SK-N-DZ (cell line): ENCODE results near the gene KIAA1671.

ENCODE experiments used
- DNase-seq: peaks from one replicate; pipeline ENCODE4 v3.0.0-alpha.2; 2015; ENCODE audit warnings: low spot score

The KIAA1671 gene

DNA sequence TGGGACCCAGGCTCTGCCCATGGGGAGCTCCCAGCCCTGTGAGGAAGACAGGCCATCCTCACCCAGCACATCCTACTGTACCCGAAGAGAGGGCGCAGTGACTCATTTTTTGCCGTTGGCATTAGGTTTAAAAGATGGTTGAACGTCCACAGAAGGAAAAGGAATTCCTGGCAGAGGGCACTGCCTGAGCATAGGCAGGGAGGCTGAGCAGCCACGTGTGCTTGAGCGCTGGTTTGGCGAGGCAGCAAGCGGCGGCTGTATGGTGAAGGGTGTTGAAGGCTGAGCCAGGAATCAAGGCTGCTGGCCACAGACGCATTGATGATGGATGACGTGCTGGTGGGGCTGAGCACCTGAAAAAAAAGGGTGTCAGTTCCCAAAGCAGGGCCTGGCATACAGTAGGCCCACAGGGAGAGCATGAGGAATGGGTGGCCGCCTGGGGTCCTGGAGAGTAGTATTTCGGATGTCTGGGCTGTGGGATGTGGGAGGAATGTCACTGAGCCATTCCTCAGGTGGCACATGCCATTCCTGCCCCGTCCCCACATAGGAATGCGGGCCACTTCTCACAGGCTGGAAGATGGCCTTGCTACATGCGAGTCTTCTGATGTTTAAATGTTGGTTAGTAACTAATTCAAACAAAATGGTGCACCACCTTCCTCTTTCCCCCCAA is 112.5 kb downstream of the KIAA1671 start:
- no peak for DNase-seq

DNA sequence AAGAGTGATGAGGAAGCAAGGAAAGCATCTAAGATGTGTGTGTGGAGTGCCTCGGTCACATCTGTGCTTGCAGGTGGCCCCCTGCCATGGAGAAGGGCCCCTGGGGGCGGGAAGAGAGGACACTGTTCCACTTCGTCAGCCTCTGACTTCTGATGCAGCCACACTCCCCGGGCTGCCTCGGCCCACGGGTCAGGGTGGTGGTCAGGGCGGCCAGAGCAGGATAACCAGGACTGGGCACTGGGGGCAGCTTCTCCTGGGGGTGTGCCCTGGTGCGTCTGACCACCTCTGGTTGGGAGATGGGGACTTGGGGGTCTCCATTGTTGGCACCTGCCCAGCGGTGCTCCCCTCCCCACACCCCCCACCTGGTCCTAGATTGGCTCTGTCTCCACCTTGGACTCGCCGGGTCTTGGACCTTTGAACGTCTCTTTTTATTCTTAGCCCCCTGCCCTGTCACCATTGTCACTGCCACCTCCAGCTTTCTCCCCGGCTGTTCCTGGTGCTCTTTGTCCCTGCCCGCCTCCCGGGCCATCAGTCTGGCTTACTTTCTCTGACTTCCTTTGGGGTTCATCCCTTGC is 114.4 kb downstream of the KIAA1671 start:
- no peak for DNase-seq

DNA sequence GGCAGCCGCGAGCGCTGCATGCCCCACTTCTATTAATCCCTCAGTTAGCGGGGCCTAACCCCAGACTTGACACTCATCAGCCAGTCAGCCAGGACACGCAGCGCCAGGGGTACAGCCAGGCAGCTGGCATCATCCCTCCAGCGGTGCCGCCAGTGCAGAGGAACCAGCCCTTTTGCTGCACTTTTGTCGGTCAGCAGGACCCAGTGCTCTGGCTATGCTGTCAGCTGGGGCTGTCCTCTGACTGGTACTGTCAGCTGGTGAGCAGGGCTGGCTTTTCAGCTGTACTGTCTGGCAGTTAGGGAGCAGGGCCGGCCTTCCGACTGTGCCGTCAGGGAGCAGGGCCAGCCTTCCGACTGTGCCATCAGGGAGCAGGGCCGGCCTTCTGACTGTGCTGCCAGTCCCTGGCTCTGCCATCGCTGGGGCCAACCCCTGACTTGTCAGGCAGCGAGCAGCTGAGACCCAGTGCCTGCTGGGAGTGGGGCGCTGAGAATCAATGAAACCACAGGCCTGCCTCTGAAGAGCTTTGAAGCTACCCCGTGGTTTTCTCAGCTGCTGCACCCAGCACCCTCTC is 115.4 kb downstream of the KIAA1671 start:
- no peak for DNase-seq

DNA sequence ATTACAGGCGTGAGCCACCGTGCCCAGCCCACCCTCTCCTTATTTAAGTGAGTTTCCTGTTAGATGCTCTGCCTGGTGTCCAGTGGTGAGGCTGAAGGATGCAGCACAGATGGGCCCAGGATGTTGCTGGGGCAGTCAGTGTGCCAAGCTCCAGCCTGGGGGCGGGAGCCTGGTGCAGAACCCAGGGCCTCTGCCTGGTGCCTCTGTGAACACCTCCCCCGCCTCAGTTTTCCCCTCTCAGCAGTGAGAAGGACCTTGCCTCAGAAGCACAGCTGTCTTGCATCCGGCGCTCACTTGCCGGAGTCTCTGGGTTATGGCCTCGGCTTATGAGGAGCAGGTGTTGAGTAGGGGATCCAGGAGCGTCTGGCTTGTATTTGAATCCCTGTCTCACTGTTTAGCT is 116.2 kb downstream of the KIAA1671 start:
- DNase-seq = no peak

DNA sequence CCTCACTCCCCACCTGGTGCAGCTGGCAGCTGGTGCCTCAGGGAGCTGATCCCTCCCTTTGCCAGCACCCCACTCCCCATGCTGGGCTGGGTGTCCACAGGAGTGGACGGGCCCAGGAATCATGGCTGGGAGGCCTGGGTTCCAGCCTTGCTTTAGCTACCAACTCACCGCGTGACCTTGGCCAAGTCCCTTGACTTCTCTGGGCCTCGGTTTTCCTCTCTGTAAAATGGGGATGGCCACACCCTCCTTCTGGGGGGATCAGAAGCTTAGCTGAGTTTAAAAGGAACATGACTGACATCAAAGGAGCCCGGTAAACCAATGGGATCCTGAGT is 116.9 kb downstream of the KIAA1671 start:
- no peak for DNase-seq

DNA sequence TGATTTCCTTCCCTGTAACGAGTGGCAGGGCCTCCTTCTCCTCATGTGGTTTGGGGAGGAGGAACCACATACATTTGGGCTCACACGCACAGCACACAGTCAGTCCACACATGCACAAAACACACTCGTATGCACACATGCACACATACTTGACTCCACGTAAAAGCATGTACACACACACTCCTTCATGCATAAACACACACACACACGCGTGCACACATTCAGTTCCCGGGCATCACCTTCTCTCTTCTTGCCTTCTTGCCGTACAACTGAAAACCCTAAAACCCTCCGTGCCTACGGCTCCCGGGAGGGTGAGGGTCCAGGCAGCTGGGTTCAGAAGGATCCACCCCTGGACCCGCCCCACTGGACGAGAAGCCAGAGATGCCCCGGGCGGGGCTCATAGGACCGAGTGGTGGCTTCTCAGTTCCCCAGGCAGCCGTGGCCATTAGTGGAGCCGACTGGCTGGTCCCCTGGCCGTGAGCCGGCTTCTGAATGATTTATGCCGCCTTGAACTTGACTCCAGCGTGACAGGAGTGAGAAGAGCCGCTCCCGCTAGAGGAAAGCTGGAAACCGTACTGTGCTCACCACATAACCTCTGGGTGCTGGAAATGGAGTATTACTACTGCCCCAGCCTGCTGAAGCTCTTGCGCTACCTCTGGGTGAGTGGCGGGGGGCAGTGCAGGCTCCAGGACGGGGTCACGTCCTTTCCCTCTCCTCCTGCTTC is 117.4 kb downstream of the KIAA1671 start:
- no peak for DNase-seq

DNA sequence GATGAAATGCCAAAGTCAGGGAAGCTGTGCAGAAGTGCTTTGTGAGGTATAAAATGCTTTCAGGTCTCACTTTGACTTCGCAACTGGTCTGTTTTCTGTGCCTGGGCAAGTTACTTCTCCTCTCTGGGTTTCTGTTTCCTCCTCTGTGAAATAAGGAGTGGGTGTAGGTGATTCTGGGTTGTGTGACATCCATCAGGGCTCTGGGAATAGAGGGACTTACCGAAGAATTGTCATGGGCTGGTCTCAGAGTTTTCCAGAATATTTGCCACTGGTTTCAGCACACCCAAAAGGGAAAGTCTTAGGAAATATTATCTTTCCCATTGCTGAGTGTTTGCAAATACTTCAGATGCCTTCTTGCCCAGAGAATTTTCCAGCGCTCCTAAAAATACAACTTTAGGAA is 118.4 kb downstream of the KIAA1671 start:
- DNase-seq = no peak

DNA sequence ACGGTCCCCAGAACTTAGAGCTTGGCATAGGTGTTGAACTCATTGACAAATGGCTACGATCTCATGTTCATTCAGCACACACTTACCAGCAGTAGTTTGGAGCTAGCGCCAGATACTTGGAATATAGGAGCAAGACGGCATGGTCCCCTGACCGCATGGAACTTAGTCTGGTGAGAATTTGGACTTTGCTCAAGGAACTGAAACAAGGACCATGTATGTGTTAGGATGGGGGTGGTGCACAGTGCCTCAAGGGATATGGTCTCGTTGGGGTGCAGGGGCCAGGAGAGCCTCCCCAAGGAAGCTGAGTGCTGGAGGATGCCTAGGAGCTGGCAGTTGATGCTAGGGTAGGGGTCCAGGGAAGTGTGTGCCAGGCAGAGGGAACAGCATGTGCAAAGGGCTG is 119.2 kb downstream of the KIAA1671 start:
- no peak for DNase-seq

DNA sequence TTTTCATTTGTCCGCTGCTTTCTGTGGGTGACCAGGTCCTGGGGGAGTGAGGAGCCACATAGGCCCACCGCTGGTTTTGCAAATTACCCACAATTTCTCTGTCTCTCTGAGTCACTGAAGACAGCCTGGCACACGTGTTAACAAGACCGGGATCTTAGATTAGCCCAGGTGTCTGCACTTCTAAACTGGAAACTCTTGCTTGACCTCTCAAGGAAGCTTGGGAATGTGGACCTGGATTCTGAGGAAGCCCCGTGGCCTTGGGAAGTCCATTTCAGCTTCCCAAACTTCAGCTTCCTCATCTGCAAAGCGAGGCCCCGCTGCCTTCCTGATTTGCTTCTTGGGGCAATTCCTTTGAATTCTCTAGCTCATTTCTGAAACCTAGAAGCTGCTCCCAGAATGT is 119.9 kb downstream of the KIAA1671 start:
- no peak for DNase-seq

DNA sequence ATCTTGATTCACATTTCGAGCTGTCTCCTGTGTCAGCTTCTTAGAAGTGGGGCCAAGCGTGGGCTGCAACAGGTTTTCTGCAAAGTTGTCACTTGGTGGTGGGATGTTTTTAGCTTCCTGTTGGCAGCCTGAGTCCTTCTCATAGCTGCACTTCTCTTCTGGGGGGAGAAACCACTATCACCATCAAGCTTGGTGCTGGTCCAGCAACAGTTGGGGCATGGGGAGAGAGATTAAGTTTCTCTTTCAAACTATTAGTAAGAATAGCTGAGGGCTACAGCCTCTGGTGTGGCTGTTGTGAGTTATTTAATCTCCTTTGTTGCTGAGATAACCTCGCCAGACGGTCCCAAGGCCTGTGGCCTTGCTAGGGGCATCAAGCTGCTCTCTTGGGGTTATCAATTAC is 123.8 kb downstream of the KIAA1671 start:
- DNase-seq = no peak

DNA sequence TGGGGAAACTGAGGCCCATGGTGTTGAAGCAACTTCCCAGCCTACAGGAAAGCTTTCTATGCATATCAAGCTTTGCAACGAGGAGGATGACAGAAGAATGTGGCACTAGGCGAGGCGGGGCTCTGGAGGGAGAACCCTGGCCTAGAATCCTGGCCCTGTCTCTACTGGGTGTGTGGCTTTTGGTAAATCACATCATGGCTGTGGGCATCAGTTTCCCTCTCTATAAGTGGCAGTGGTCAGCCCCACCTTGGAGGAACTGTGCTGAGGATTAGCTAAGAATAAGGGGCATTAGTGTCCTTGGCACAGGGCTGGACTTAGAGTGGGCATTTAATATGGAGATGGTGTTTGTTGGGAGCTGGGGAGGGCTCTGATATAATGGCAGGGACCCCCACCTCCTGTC is 124.5 kb downstream of the KIAA1671 start:
- no peak for DNase-seq

DNA sequence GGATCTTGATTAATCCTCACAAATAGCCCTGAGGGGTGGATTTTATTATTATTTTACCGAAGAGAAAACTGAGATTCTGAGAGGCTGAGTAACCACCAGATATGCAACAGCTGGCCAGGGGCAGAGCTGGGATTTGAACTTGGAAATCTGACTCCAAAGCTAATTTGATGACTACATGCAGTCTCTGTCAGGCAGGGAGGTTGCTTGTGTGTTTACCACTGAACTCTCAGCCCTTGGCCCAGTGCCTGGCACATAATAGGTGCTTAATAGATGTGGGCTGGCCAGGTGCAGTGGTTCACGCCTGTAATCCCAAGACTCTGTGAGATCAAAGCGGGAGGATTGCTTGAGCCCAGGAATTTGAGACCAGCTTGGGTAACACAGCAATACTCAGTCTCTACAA is 125.4 kb downstream of the KIAA1671 start:
- DNase-seq = no peak

DNA sequence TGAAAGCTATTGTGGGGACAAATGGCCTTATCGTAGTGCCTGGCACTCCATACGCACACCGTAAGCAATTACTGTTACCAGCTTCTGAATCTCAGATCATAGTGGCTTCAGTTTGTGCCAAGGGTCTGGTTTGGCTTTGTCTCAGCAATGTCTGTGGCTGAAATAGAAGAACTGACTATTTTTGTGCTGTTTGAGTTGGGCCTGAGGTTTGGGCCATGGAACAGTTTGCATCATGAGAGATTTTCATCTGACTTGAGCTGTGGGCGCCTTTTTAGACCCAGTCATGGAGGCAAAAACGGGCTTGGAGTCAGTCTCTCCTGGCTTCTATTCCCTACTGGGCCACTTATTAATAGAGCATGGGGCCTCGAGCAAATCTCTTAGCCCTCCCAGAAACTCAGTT is 126.1 kb downstream of the KIAA1671 start:
- no peak for DNase-seq

DNA sequence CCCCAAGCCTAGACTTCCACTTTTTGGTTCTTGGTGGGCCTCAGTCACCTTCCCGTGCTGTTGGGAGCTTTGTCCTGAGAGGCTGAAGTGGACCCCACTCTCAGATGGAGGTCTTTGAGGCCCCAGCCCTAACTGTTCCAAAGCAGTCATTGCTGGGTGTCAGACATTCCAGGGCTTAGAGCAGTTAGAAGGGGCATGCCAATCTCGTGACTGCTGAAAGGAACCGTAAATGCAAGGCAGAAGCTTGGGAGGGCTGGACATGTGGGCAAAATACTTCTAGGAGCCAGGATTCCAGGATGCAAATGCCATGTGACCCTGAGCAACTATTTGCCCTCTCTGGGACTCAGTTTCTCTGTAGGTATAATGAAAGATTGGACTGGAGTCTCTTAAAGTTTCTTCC is 128.3 kb downstream of the KIAA1671 start:
- no peak for DNase-seq

DNA sequence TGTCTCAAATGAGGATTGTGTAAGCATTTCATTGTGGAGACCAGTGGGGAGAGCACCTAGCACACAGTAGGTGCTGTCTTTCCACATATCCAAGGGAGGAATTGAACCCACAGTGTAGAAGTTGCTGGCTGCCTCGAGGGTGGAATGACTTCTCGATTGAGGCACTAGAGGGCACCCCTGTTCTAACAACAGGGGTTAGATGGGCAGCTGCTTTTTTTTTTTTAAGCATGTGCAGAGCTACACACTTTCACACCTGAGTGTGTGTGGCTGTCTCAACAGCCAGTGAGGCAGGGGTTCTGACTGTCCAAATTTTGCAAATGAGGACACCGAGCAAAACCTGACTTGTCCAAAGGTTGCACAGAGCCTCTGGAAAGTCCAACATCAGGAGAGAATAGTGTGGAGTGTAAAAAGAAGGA is 128.9 kb downstream of the KIAA1671 start:
- DNase-seq = no peak

DNA sequence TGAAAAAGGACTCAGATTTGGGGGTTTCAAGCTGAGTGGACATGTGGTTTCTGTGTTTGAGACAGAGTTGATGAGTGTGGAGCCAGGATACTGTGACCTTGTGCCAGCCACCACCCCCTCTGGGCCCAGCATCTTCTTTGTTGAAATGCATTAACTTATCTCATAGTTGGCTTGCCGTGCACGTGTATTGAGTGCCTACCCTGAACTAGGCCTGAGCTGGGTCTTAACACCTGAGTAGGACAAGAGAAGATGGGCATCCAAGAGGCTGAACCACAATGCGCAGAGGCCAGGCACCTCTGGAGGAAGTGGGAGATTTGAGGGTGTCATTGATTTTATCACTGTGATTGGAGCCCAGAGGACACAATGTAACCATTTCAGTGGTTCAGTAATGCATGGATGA is 129.6 kb downstream of the KIAA1671 start:
- DNase-seq = no peak

DNA sequence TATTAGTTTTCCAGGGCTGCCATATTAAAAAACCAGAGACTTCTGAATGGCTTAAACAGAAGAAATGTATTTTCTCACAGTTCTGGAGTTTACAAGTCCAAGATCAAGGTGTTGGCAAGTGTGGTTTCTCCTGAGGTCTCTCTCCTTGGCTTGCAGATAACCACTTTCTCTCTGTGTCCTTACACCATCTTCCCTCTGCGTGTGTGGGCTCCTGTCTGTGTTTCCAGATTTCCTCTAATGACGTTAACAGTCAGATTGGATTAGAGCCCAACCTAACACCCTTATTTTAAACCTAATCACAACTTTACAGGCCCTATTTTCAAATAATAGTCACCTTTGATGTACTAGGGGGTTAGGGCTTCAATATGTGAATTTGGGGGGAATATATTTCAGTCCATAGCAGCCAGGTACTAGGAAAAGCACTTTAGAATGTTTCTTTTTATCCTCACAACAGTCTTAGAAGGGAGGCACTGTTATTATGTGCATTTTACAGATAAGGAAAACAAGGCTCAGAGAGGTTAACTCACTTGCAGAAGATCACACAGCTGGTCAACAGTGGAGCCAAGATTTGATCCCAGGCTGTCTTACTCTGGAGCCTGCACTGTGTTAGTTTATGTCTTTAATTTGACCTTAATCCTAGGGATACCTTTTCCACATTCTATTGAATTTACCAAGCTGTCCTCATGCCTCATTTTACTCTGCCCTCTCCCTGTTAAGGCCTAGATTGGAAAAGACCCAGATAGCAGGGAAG is 130.7 kb downstream of the KIAA1671 start:
- DNase-seq = no peak

DNA sequence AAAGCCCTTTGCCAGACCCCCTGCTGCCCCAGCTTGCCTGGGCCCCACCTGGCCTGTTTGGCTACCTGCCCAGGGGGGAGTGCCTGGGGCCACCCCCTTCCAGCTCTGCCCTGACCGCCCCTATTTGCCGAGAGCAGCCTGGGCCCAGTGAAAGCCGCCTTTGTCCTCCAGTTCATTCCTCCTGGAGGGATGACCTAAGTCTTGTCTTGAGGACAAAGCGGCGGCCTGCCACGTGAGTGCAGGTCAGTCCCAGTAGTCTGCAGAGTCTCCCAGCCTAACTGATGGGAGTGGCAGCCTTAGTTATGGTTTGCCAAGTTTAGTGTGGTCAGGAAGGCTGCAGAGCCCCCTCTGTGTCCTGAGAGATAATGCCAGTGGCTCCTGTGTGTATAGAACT is 131.3 kb downstream of the KIAA1671 start:
- DNase-seq = no peak

DNA sequence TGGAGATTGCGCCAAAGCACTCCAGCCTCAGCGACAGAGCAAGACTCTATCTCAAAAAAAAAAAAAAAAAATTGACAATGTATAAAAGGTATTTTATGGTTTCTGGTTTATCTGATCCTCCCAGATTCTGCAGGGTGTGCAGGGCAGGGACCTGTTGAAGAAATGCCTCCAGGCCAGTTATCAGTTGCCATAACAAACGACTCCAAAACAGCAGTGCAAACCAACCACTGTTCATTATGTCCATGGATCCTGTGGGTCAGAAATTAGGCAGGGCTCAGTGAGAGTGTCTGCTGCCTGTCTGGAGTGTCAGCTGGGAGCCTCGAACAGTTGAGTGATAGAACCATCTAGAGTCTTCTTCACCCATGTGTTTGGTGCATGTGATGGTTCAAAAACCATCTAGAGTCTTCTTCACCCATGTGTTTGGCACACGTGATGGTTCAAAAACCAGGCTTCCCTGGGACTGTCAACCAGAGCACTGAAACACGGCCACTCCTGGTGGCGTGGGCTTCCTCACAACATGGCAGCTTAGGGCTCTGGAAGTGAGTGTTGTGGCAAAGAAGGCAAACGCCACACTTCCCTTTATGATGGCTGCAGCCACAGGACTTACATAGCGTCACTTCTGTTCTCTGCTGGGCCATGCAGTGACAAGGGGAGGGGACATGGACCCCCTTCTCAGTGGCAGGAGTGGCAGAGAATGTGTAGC is 132.0 kb downstream of the KIAA1671 start:
- no peak for DNase-seq

DNA sequence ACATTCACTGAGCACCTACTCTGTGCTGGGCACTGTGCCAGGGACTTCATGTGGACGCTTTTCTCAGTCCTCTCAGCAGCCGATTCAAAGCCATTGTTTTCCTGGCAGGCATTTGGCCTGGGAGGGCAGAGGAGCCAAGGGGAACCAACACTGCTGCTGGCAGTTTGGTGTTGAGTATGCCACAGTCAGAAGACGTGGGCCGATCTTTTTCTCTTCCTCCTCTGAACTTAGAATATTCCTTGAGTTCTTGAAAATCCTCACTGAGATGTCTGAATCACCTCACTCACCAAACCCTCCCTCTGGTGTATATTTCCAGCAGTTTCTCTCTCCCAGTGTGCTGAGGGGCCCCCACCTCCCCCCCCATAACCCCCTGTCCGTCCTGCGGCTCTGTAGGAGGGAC is 132.6 kb downstream of the KIAA1671 start:
- no peak for DNase-seq
